ENCODE measurements around the gene DUSP11.

The DUSP11 gene

DNA sequence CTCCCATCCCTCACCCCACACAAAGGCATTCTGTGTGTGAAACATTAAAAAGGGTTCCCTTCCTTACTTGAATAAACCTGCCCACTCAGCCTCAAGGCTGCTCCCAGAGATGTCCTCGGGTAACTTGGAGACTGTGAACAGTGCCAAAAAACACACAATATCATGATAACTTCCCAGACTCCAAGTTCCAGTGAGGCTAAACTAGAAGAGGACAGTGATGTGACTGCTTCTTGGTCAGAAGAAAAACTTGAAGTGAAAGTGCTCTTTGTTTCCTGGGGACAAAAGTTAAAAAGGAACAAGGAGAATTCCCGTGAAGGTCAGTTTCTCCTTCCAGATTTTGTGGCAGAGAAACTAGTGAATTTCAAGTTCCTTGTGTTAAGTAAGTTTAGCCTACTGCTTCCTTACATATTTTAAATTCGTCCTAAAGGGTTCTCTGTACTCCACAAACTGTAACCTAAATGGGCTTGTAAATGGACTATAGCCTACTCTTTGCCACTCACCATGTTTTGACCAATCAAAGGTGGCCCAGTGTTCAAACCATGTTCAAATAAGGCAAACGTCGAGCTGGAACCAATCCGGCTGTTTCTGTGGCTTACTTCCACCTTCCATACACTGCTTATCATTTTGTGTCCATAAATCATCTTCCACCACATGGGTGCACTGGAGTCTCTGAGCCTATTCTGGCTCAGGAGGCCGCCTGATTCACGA, 63.2 kb downstream of the DUSP11 start:
- DNase-seq = no peak

DNA sequence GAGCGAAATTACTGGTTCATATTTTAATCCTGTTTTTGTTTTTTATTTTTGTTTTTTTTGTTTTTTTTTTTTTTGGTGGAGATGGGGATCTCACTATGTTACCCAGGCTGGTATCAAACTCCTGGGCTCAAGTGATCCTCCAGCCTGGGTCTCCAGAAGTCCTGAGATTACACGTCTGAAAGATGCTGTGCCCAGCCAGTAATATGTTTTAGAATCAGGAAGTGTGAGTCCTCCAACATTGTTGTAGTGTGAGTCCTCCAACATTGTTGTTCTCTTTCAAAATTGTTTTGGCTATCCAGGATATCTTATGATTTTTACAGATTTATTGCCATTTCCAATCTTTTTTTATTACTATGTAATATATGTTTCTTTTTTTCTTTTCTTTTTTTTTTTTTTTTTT, 65.8 kb downstream of the DUSP11 start:
- DNase-seq = no peak
